Neural cell (in vitro differentiated cells): ENCODE measurements around the gene SOCS2.

Experiments used
- CTCF ChIP-seq: fragments of 450-650 bp; IDR thresholded peaks from 2 replicates; pipeline ENCODE4 v1.5.1; 2014; ENCODE audit warnings: antibody characterized with exemption, mild to moderate bottlenecking, moderate library complexity; ENCODE audit not compliant: poor library complexity, severe bottlenecking
- EP300 ChIP-seq: fragments of 450-650 bp; conservative IDR thresholded peaks from 2 replicates; pipeline ENCODE4 v1.6.1; 2014; ENCODE audit warnings: antibody characterized with exemption, mild to moderate bottlenecking, moderate library complexity; ENCODE audit not compliant: poor library complexity, severe bottlenecking
- EZH2 ChIP-seq: fragments of 200-600, 300-800 bp; shearing (Covaris generic), sonication (generic); IDR thresholded peaks from 2 replicates; pipeline ENCODE4 v1.6.1; 2014; ENCODE audit warnings: antibody characterized with exemption, low read length, borderline replicate concordance, mild to moderate bottlenecking; ENCODE audit not compliant: insufficient read depth, poor library complexity, severe bottlenecking
- MXI1 ChIP-seq: fragments of 450-650 bp; conservative IDR thresholded peaks from 2 replicates; pipeline ENCODE4 v1.6.1; 2014; ENCODE audit warnings: antibody characterized with exemption, mild to moderate bottlenecking; ENCODE audit not compliant: poor library complexity, severe bottlenecking
- POLR2AphosphoS5 ChIP-seq: IDR thresholded peaks from 2 replicates; pipeline ENCODE4 v1.6.1; 2012
- RAD21 ChIP-seq: fragments of 450-650 bp; conservative IDR thresholded peaks from 2 replicates; pipeline ENCODE4 v1.6.1; 2014; ENCODE audit warnings: antibody characterized with exemption, mild to moderate bottlenecking, moderate library complexity
- SMC3 ChIP-seq: fragments of 450-650 bp; conservative IDR thresholded peaks from 2 replicates; pipeline ENCODE4 v1.6.1; 2014; ENCODE audit warnings: antibody characterized with exemption, mild to moderate bottlenecking, moderate library complexity; ENCODE audit not compliant: poor library complexity

GRCh38 chr12:93592641-93593406, 20.3 kb downstream of the SOCS2 start:
- TF ChIP-seq CTCF (no peak), MXI1 (no peak), EP300 (no peak), EZH2 (no peak), POLR2AphosphoS5 (no peak), RAD21 (no peak), SMC3 (no peak)
